Measurements from ENCODE around the gene FIS1.
"Not testable (repeated sequence)": the region's sequence is repeated elsewhere in the genome, so short reads cannot be mapped to it uniquely, and the experiment has no call there.

FIS1 gene

GRCh38 chr7:101255796-101256195 lies 10.9 kb upstream of the FIS1 start:
- no peak for DNase-seq

DNA sequence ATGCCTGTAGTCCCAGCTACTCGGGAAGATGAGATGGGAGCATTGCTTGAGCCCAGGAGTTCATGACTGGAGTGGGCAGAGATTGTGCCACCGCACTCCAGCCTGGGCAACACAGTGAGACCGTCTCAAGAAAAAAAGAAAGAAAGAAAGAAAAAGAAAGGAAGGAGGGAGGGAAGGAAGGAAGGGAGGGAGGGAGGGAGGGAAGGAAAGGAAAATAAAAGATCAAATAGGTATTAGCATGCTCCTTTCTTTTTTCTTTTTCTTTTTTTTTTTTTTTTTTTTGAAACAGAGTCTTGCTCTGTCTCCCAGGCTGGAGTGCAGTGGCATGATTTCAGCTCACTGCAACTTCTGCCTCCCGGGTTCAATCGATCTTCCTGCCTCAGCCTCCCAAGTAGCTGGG lies 8.3 kb upstream of the FIS1 start:
- not testable (repeated sequence) for DNase-seq

- peak; percentile 99 for DNase-seq
Measured at GRCh38 chr7:101251871-101252659, 7.2 kb upstream of the FIS1 start.

DNA sequence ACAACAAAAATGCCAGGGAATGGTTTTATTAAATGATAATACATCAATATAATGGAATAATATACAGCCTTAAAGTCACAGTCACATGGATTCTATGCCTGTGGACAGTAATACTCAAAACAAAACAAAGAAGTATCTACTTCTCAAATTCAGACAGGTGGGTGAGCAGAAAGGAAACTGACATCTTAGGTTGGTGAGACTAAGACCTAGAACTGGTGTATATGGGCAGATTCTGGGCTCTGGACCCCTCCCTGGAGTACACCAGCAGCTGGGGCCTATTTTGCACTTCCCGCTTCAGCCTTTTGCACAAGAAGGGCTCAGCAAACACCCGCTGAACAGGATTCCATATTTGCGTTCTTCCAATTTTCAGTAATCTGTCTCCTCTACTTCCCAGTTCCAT lies 5.4 kb upstream of the FIS1 start:
- DNase-seq, result no peak

DNA sequence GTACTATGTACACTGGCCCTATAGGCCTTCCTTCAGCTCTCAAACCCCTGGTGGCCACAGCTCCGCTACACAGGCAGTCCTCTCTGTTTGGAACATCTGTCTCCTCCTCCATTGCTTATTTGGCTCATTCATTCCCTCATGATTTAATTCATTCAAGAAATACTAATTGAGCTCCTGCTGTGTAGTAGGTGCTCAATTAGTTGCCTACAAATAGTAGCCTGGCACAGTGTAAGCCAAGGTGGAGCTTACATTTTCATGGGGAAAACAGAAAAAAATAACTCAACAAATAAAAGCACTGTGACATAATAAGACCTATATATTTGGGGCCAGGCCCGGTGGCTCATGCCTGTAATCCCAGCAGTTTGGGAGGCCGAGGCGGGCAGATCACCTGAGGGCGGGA lies 3.4 kb upstream of the FIS1 start:
- DNase-seq, result peak; percentile 28

DNA sequence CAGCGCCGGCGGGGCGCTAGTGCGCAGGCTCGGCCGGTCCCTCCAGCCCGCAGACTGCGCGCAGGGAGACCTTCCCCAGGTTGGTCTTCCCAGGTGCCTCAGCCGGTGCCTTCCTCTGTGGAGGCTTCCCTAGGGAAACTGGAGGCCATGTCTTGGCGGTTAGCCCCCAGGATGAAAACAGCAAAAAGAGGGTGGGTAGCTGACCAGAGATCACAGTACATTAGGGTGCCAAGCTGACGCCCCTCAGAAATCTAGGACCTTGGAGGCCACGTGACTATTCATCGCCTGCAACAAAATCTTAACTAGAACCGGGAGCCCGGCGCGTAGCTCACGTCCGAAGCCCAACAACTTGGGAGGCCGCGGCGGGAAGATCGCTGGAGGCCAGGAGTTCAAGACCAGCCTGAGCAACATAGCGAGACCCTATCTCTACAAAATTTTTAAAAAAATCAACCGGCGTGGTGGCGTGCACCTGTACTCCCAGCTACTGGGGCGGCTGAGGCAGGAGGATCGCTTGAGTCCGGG lies 327 bp upstream of the FIS1 start:
- DNase-seq, result no peak

- peak; percentile 94 for DNase-seq
Measured at GRCh38 chr7:101243646-101244374, 1.1 kb downstream of the FIS1 start.

GRCh38 chr7:101241443-101242349 lies 3.2 kb downstream of the FIS1 start:
- DNase-seq, result no peak

- peak; percentile 76 for DNase-seq
Measured at GRCh38 chr7:101241015-101241363, 3.9 kb downstream of the FIS1 start.

DNA sequence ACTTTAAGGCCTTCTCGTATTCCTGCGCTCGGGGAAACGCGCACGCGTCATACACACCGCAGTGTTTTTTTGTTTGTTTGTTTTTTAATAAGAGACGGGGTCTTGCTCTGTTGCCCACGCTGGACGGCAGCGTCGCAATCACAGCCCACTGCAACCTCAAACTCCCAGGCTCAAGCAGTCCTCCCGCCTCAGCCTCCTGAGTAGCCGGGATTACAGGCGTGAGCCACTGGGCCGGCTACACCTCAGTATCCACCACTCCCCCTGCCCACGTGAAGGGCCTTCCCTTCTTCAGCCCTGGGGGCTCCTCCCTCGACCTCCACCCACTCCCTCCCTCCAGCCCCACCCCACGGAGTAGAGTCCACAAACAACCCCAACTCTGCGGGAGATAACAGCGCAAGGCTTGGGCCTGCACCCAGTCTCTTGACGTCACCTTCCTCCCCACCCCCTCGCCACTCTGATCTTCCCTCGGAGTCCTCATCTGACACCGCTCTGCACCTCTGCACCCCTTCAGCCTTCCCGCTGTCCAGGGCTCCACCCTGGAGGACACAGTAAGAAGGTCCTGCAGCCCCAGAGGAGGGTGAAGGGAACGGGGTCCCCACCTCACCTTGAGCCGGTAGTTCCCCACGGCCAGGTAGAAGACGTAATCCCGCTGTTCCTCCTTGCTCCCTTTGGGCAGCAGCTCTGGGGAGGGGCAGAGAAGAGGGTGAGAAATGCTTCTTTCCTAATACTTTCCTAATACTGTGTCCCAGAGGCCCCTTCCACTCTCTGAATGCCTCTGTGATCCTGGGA lies 4.5 kb downstream of the FIS1 start:
- peak; percentile 87 for DNase-seq

DNA sequence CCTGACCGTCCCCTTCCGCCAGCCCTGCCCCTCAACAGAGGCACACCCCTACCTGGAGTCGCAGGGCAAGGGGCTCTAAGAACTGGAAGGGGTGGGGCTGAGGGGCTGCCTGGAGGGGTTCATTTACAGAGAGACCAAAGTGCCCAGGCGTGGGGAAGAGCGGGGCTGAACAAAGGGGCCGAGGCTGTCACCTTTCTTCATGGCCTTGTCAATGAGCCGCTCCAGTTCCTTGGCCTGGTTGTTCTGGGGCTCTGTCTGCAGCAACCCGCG lies 5.0 kb downstream of the FIS1 start:
- no peak for DNase-seq

DNA sequence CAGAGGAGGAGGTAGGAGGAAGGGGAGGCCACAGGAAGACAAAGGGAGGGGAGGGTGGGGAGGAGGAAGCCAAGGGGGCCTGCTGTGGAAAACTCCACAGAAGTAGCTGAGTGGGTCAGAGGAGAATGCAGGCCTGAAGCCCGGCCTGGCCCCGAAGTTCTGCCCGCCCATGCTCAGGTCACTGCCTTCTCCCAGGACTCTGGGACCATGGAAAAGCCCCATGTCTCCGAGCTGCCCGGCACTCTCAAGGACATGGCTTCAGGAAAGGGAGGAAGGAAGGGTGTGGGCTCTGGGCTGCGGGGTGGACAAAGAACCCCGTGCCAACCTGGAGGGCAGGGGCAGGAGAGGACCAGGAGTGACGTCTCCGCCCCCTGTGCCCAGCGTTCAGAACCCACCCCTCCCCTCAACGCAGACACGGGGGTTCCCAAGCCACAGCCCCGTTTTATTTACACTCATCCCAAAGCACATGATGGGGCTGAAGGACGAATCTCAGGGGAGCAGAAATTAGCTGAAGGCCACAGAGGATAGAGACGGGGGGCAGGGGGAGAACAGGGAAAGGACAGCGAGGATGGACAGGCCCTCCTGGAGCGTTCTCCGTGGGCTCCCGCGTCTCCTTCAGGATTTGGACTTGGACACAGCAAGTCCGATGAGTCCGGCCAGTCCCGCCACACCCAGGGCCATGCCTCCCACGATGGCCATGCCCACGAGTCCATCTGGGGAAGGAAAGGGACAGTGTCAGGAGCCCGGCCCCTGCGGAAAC lies 5.5 kb downstream of the FIS1 start:
- DNase-seq, result no peak

DNA sequence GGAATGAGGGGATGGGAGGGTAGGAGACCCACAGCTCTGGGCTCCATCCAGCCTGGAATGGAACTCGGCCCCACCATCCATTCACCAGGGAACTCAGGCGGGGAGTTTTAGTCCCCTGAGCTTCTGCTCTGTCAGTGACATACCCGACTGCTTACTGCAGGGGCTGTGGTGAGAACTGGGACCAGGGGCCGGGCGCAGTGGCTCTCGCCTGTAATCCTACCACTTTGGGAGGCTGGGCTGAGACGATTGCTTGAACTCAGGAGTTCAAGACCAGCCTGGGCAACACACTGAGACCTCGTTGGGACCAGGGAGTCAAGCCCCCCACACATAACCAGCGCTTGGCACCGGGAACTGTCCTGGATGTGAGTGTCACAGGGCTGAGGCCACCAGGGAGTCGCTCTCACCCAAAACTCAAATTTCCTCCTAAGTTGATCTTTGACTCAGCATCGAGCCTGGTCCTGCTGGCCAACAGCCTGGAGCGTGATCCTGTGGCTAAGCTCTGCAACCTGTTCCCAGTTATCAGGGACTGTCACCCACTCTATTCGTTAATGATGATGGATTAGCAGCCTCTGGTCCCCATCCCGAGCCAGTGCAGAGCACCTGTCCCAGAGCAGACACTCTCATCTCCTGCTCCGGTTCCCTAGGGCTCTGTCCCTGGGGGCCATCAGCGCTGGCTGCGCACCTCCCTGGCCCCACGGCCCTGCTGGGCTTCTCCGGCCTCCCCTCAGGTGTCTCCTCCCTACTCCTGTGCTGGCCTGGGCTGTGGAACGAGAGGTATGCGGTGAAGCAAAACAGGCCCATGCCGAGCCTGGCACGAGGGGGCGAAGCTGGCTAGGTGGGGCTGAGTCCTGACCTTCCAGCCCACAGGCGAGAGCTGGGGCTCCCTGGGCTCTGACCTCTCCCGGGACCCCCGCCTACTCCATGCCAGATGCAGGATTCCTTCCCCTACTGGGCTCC lies 6.4 kb downstream of the FIS1 start:
- DNase-seq, result no peak

DNA sequence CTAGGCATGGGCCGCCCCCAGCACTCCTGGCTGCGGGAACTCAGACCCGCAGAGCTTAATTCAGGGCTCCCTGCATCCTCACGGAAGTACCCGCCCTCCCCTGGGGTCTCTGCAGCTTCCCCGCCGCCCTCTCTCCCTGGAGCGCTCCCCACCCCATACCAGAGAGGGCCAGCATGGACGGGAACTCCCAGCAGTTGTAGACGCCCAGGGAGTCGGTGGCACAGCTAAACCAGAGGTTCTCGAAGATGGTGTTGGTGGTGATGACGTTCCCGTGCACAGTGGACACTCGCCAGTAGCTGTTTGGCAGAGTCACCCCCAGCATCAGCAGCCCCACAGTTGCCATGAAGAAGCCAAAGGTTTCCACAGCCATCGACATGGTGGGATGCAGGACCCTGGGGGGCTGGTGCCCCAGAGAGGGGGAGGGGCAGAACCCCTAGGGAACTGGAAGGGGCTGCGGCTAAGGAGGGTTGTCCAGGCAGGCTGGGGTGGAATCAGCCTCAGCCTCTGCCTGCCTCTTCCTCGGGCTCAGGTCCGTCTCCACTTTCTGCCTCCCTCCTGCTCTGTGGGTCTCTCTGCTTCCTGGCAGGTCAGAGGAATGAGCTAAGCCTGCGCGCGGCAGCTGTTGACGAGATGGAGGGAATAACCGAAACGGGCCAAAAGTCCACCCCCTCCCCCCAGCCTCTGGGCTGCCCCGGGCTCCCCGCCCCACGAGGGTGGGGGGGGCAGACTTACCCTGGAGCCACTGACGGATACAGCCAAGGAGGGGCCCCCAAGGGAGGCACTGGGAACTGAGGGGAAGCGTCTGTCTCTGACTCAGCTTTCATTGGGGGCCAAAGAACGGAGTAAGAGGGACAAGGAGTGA lies 7.4 kb downstream of the FIS1 start, which contains the start of gene CLDN15:
TSS of gene CLDN15 (minus strand) at position 597 of the 862 bp plus-strand sequence. CDS start at position 376, 221 bp downstream.
- DNase-seq, result peak; percentile 50

DNA sequence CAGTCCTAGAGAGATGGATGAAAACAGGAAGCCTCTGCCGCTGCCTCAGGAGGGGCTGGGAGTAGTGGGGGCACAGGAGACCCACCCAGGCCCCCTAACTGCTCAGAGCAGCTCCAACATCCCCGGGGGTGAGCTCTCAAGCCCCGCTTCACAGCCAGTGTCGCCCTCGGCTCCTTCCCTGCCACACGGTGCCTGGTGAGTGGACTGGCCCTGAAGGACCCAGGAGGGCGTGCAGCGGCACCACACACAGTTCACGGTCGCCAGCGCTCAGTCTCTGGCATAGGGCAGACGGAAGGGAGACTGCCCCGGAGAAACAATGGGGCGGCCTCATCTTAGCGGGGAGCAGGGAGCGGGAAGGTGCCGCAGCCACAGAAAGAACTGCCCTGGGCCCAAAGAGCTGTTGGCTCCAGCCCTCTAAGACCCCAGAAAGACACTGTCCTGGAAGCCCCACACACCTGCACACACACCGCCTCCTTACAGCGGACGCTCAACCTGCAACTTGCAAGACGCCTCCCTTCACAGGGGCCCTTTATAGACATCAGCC lies 8.5 kb downstream of the FIS1 start:
- DNase-seq, result no peak

GRCh38 chr7:101235522-101235921 lies 9.4 kb downstream of the FIS1 start:
- no peak for DNase-seq

DNA sequence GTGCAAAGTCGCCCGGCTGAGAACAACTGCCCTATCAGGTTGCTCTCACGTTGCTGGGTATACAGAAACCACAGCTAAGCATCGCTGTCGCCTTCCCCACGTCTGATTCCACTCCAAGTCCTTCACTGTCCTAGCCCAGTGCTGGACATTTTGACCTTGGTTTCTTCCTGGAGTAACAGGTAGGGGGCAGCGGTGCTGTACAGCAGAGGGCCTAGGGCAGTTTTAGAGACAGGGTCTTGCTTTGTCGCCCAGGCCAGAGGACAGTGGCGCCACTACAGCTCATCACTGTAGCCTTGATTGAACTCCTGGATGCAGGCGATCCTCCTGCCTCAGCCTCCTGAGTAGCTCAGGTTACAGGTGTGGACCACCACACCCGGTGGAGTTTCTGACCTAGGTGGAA lies 9.8 kb downstream of the FIS1 start:
- peak; percentile 55 for DNase-seq

DNA sequence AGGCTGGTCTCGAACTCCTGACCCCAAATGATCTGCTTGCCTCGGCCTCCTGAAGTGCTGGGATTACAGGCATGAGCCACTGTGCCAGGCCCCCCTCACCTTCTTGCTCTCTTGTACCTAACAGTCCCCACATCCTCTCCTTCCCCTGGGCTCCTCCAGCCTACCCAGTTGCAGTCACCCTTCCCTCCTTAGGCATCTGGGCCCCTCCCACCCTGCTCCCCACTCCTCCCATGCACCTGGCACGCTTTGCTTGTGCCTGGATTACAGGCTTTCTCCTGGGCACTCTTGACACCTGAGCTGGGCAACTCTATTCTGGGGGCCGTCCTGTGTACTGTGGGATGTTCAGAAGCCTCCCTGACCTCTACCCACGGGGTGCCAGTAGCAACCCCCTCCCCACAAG lies 10.2 kb downstream of the FIS1 start:
- DNase-seq, result no peak

DNA sequence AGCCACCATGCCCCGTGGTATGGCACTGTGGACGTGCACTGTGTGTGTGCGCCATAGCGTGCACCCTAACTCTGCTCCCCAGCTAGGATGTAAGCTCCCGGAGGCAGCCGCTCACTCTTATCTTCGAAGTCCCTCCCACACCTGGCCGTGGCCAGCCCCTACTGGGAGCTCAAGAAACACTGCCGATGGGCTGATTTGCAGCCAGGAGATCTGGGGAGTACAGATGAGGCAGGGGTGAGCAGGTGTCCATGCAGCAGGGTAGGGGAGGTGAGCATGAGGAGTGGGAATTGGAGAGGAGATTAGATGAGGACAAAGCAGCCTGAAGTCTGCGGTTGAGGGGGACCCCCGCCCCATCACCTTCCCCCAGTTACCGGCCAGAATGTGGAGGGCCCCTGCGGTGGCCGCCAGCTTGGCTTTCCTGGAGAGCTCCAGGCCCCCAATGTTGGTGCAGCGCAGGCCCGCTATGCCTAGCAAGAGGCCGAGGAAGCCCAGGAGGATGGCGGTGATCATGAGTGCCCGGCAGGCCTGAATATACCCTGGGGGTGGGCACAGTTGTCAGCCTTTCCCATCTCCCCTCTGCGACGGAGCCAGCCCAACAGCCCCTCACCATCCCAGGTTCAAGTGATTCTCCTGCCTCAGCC lies 10.9 kb downstream of the FIS1 start:
- peak; percentile 49 for DNase-seq
